ENCODE results near the gene IGFBP5. TPM values are rescaled to one million over a fixed set of nuclear protein-coding genes. Genes with fewer than 3 reads are reported as not detected.

IGFBP5 gene
- total RNA-seq, 2 experiments from 2014 or later = not detected

- H3K4me1 Mint-ChIP-seq = no peaks in the 10 kb centered on the region
- no peak overlapping the region for H3K27ac Mint-ChIP-seq
- peaks cover 4% of the 10 kb centered on the region for H3K27me3 Mint-ChIP-seq
- CTCF ChIA-PET = no interaction called here
- POLR2A ChIA-PET = no interaction called here
- no peak overlapping the region for H3K4me3 Mint-ChIP-seq
- no peak for DNase-seq
- no peaks in the 10 kb centered on the region for H3K9me3 Mint-ChIP-seq
- no peaks in the 10 kb centered on the region for H3K36me3 Mint-ChIP-seq (ENCODE audit: low read depth)
Observed at GRCh38 chr2:216678098-216678465, 17.3 kb downstream of the IGFBP5 start.

GRCh38 chr2:216677439-216678097 lies 17.8 kb downstream of the IGFBP5 start:
- no peaks in the 10 kb centered on the region for H3K4me1 Mint-ChIP-seq
- peaks cover 4% of the 10 kb centered on the region for H3K27me3 Mint-ChIP-seq
- no peak overlapping the region for H3K4me3 Mint-ChIP-seq
- no peak for DNase-seq
- no peaks in the 10 kb centered on the region for H3K36me3 Mint-ChIP-seq (ENCODE audit: low read depth)
- no peak overlapping the region for H3K27ac Mint-ChIP-seq
- H3K9me3 Mint-ChIP-seq = no peaks in the 10 kb centered on the region
- ChIA-PET POLR2A (no interaction called here), CTCF (no interaction called here)

- Mint-ChIP-seq H3K4me1 (no peaks in the 10 kb centered on the region), H3K27ac (no peak overlapping the region), H3K27me3 (peaks cover 4% of the 10 kb centered on the region), H3K4me3 (no peak overlapping the region), H3K9me3 (no peaks in the 10 kb centered on the region), H3K36me3 (ENCODE audit: low read depth) (no peaks in the 10 kb centered on the region)
- CTCF ChIA-PET = no interaction called here
- POLR2A ChIA-PET = no interaction called here
- DNase-seq = no peak
Observed at GRCh38 chr2:216676630-216677029, 18.7 kb downstream of the IGFBP5 start.

- CTCF ChIA-PET = no interaction called here
- Mint-ChIP-seq H3K4me1 (no peaks in the 10 kb centered on the region), H3K4me3 (no peak overlapping the region), H3K36me3 (ENCODE audit: low read depth) (no peaks in the 10 kb centered on the region), H3K9me3 (no peaks in the 10 kb centered on the region), H3K27me3 (peaks cover 13% of the 10 kb centered on the region), H3K27ac (no peak overlapping the region)
- POLR2A ChIA-PET = no interaction called here
- no peak for DNase-seq
Observed at GRCh38 chr2:216674376-216674775, 21.0 kb downstream of the IGFBP5 start.

GRCh38 chr2:216673609-216674008 lies 21.7 kb downstream of the IGFBP5 start:
- CTCF ChIA-PET = no interaction called here
- no peak for DNase-seq
- H3K9me3 Mint-ChIP-seq = no peaks in the 10 kb centered on the region

GRCh38 chr2:216673021-216673420 lies 22.3 kb downstream of the IGFBP5 start:
- no peaks in the 10 kb centered on the region for H3K36me3 Mint-ChIP-seq (ENCODE audit: low read depth)
- POLR2A ChIA-PET = no interaction called here
- DNase-seq = no peak
- H3K27me3 Mint-ChIP-seq = peaks cover 13% of the 10 kb centered on the region
- CTCF ChIA-PET = no interaction called here
- no peaks in the 10 kb centered on the region for H3K9me3 Mint-ChIP-seq
- H3K27ac Mint-ChIP-seq = no peak overlapping the region
- no peak overlapping the region for H3K4me3 Mint-ChIP-seq
- H3K4me1 Mint-ChIP-seq = no peaks in the 10 kb centered on the region

More at GRCh38 chr2:216673609-216674008, 21.7 kb downstream of the IGFBP5 start:
- no peaks in the 10 kb centered on the region for H3K4me1 Mint-ChIP-seq
- no peak overlapping the region for H3K27ac Mint-ChIP-seq
- H3K27me3 Mint-ChIP-seq = peaks cover 13% of the 10 kb centered on the region
- POLR2A ChIA-PET = no interaction called here
- H3K36me3 Mint-ChIP-seq (ENCODE audit: low read depth) = no peaks in the 10 kb centered on the region
- no peak overlapping the region for H3K4me3 Mint-ChIP-seq

GRCh38 chr2:216672466-216672865 lies 22.9 kb downstream of the IGFBP5 start:
- CTCF ChIA-PET = no interaction called here
- H3K36me3 Mint-ChIP-seq (ENCODE audit: low read depth) = no peaks in the 10 kb centered on the region
- no peak overlapping the region for H3K4me3 Mint-ChIP-seq
- no peaks in the 10 kb centered on the region for H3K9me3 Mint-ChIP-seq
- POLR2A ChIA-PET = no interaction called here
- H3K27ac Mint-ChIP-seq = no peak overlapping the region
- DNase-seq = no peak
- peaks cover 16% of the 10 kb centered on the region for H3K27me3 Mint-ChIP-seq
- H3K4me1 Mint-ChIP-seq = no peaks in the 10 kb centered on the region

- Mint-ChIP-seq H3K36me3 (ENCODE audit: low read depth) (no peaks in the 10 kb centered on the region), H3K9me3 (no peaks in the 10 kb centered on the region), H3K4me1 (no peaks in the 10 kb centered on the region), H3K4me3 (no peak overlapping the region), H3K27me3 (peaks cover 16% of the 10 kb centered on the region), H3K27ac (no peak overlapping the region)
- POLR2A ChIA-PET = no interaction called here
- no peak for DNase-seq
- CTCF ChIA-PET = no interaction called here
Observed at GRCh38 chr2:216671791-216672343, 23.5 kb downstream of the IGFBP5 start.

- POLR2A ChIA-PET = no interaction called here
- CTCF ChIA-PET = interaction anchor here (6.7 kb wide), 1 partner anchor 152 kb away, joined by 99 read pairs; no protein-coding TSS in a partner anchor
- no peak overlapping the region for H3K27ac Mint-ChIP-seq
Observed at GRCh38 chr2:216671081-216671411, 24.3 kb downstream of the IGFBP5 start.

GRCh38 chr2:216670266-216671080 lies 24.9 kb downstream of the IGFBP5 start:
- Mint-ChIP-seq H3K36me3 (ENCODE audit: low read depth) (no peaks in the 10 kb centered on the region), H3K9me3 (no peaks in the 10 kb centered on the region), H3K4me1 (no peaks in the 10 kb centered on the region), H3K27me3 (peaks cover 16% of the 10 kb centered on the region), H3K27ac (no peak overlapping the region), H3K4me3 (no peak overlapping the region)
- no peak for DNase-seq
- CTCF ChIA-PET = interaction anchor here (6.7 kb wide), 1 partner anchor 152 kb away, joined by 99 read pairs; no protein-coding TSS in a partner anchor
- POLR2A ChIA-PET = no interaction called here

More at GRCh38 chr2:216671081-216671411, 24.3 kb downstream of the IGFBP5 start:
- no peak overlapping the region for H3K4me3 Mint-ChIP-seq
- no peaks in the 10 kb centered on the region for H3K9me3 Mint-ChIP-seq
- H3K36me3 Mint-ChIP-seq (ENCODE audit: low read depth) = no peaks in the 10 kb centered on the region
- H3K27me3 Mint-ChIP-seq = peaks cover 16% of the 10 kb centered on the region
- DNase-seq = no peak
- H3K4me1 Mint-ChIP-seq = no peaks in the 10 kb centered on the region

- H3K27ac Mint-ChIP-seq = no peak overlapping the region
- POLR2A ChIA-PET = interaction anchor here (0.8 to 1.5 kb wide), 2 partner anchors 147 to 163 kb away, joined by 3 read pairs; no protein-coding TSS in a partner anchor
- CTCF ChIA-PET = interaction anchor here (0.6 to 6.7 kb wide), 14 partner anchors 12 to 634 kb away, joined by 3 to 99 read pairs (median 3); no protein-coding TSS in a partner anchor
- H3K4me3 Mint-ChIP-seq = no peak overlapping the region
- peaks cover 12% of the 10 kb centered on the region for H3K27me3 Mint-ChIP-seq
- no peaks in the 10 kb centered on the region for H3K9me3 Mint-ChIP-seq
- no peaks in the 10 kb centered on the region for H3K4me1 Mint-ChIP-seq
- DNase-seq = peak; percentile 72
- H3K36me3 Mint-ChIP-seq (ENCODE audit: low read depth) = no peaks in the 10 kb centered on the region
Observed at GRCh38 chr2:216666461-216667233, 28.7 kb downstream of the IGFBP5 start.

- Mint-ChIP-seq H3K36me3 (ENCODE audit: low read depth) (no peaks in the 10 kb centered on the region), H3K4me3 (no peak overlapping the region), H3K9me3 (no peaks in the 10 kb centered on the region), H3K27me3 (peaks cover 7% of the 10 kb centered on the region), H3K4me1 (no peaks in the 10 kb centered on the region), H3K27ac (no peak overlapping the region)
- ChIA-PET POLR2A (interaction anchor here (0.8 kb wide), 1 partner anchor 162 kb away, joined by 3 read pairs; no protein-coding TSS in a partner anchor), CTCF (interaction anchor here (0.5 to 6.7 kb wide), 5 partner anchors 11 to 845 kb away, joined by 3 to 99 read pairs (median 5); no protein-coding TSS in a partner anchor)
- DNase-seq = no peak
Observed at GRCh38 chr2:216665717-216666116, 29.6 kb downstream of the IGFBP5 start.

GRCh38 chr2:216665242-216665641 lies 30.1 kb downstream of the IGFBP5 start:
- CTCF ChIA-PET = interaction anchor here (0.5 to 6.7 kb wide), 3 partner anchors 146 to 845 kb away, joined by 3 to 99 read pairs (median 3); no protein-coding TSS in a partner anchor
- Mint-ChIP-seq H3K4me3 (no peak overlapping the region), H3K36me3 (ENCODE audit: low read depth) (no peaks in the 10 kb centered on the region), H3K27ac (no peak overlapping the region), H3K9me3 (no peaks in the 10 kb centered on the region), H3K4me1 (no peaks in the 10 kb centered on the region), H3K27me3 (peaks cover 7% of the 10 kb centered on the region)
- POLR2A ChIA-PET = no interaction called here
- no peak for DNase-seq

Data from activated CD4-positive, alpha-beta memory T cell treated with anti-CD3 and anti-CD28 coated beads, Interleukin-2, amount 10 ng/mL, durations not matched to agents 7 days and 5 days (primary cell).